GM21381 (cell line): ENCODE results near the gene CC2D2B.

Source experiments
- ATAC-seq: cut with Tn5 transposase; IDR thresholded peaks from one replicate; pipeline ENCODE4 v1.9.1; 2021; ENCODE audit warnings: mild to moderate bottlenecking, moderate library complexity; ENCODE audit not compliant: unreplicated experiment

Gene CC2D2B

GRCh38 chr10:96074776-96075175 is 167.0 kb downstream of the CC2D2B start:
- no peak for ATAC-seq

- no peak for ATAC-seq
Observed at GRCh38 chr10:96075977-96076376, 168.2 kb downstream of the CC2D2B start.

GRCh38 chr10:96077156-96077555 is 169.4 kb downstream of the CC2D2B start:
- ATAC-seq: no peak

- no peak for ATAC-seq
Observed at GRCh38 chr10:96082153-96082552, 174.4 kb downstream of the CC2D2B start.
